NCI-H345 (cell line): ENCODE data around the gene TMUB1.
"Not testable (repeated sequence)": the region's sequence is repeated elsewhere in the genome, so short reads cannot be mapped to it uniquely, and the experiment has no call there.

Experiments used
- DNase-seq: peaks from one replicate; lab custom pipeline; 2025; lab: John Stamatoyannopoulos, UW

TMUB1 gene

GRCh38 chr7:151048911-151049463, 34.3 kb downstream of the TMUB1 start:
- no peak for DNase-seq

- no peak for DNase-seq
These were observed 35.1 kb downstream of the TMUB1 start, which contains the start of gene ASIC3 for GRCh38 chr7:151047976-151048815. ASIC3 (plus strand) TSS chr7:151048531; CDS start chr7:151048886, 355 bp downstream.

DNA sequence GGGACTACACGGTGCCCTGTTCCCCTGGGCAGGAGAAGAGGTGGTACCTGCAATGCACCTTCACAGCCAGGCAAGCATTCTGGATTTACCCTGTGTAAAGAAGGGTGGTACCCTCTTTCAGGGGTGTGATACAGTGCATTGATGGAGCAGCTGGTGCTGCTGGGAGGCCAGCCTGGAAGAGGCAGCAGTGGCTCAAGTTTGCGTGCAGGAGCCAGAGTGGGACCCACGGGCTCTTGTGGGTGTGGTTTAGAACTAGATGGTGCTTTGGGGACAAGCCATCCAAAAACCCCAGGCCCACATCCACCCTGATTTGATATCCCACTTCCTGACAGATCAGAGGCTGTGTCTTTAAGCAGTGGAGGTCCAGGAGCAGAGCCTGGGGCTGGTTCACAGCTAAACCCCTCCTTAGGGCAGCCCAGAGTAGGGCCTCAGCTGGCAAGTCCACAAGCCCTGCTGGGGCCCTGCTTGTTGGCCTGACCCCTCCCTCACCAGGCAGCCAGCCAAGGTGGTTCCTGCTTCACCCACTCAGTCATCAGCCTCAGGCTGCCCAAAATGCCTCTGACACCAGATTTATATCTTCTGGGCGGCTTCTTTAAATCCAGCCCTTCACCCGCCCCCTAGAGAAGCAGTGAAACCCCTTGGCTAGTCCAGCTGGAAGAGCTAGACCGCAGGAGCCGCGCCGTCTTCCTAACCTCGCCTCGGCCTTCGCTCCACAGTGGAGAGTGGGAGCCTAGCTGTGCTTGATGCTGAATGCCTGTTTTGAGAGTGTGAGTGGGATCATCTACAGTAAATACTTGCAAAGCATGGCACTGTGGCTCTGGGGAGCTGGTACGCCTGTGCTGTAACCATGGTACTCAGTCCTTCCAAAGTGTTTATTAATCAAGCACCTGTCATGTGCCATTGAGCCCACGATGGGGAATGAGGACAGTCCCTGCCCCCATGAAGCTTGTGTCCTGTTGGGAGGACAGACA, 36.4 kb downstream of the TMUB1 start:
- DNase-seq: no peak

GRCh38 chr7:151045967-151046366, 37.3 kb downstream of the TMUB1 start:
- no peak for DNase-seq

DNA sequence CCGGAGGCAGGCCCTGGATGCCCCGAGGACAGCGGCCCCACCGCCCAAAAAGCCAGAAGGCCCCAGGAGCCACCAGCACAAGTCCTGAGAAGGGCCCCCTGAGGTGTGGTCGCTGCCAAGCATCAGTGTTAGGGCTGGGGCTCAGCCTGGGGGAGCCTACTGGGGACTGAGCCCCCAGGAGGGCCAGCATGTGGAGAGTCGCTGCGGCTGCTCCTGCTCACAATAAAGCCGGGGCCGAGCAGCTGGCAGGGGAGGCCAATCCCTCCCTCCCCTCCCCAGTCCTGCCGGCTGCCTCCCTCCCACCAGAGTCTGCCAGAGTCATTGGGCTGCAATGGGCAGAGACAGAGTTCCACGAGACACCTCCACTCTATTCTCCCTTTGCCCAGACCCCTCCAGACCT, 38.0 kb downstream of the TMUB1 start:
- no peak for DNase-seq

DNA sequence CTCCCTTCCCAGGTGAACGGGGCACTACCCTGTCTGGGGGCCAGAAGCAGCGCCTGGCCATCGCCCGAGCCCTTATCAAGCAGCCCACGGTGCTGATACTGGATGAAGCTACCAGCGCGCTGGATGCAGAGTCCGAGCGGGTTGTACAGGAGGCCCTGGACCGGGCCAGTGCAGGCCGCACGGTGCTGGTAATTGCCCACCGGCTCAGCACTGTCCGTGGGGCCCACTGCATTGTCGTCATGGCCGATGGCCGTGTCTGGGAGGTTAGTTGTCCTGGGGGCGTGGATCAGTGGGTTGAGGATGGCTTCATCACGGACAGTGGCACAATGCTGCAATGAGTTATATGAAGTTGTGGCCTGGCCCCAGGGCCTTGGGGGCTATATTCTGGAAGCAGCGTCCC, 39.3 kb downstream of the TMUB1 start:
- no peak for DNase-seq

DNA sequence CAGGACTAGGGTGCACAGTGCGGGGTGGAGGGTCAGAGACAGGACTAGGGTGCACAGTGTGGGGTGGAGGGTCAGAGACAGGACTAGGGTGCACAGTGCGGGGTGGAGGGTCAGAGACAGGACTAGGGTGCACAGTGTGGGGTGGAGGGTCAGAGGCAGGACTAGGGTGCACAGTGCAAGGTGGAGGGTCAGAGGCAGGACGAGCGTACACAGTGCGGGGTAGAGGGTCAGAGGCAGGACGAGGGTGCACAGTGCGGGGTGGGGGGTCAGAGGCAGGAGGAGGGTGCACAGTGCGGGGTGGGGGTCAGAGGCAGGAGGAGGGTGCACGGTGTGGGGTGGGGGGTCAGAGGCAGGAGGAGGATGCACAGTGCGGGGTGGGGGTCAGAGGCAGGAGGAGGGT, 39.8 kb downstream of the TMUB1 start:
- DNase-seq: not testable (repeated sequence)

DNA sequence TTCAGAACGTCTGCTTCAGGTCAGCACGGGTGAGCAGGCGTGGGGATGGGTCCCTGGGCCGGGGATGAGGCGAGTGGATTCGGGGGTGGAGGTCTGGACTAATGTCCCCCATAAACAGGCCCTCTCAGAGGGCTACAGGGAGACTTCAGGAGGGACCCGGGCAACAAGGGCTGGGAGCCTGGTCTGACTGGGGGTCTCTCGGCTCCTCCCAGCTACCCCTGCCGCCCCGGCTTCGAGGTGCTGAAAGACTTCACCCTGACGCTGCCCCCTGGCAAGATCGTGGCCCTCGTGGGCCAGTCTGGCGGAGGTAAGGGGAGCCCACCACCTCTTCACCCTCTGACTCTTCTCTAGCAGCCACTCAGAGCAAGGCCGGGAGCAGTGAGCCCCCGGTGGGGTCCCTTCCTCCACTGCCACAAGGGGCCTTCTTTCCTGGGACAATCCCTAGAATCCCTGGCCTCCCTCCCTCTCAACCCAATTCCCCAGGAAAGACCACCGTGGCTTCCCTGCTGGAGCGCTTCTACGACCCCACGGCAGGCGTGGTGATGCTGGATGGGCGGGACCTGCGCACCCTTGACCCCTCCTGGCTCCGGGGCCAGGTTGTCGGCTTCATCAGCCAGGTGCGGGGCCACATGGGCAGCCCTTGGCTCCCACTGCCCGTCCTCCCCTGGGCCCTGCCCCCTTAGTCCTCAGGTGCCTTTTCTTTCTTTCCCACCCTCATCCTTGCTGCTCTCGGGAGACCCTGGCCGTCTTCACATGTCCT, 42.5 kb downstream of the TMUB1 start:
- DNase-seq: no peak

- no peak for DNase-seq
These were observed 43.3 kb downstream of the TMUB1 start for GRCh38 chr7:151039850-151040548.

- peak; percentile 26 for DNase-seq
These were observed 44.1 kb downstream of the TMUB1 start for GRCh38 chr7:151038951-151039849.

DNA sequence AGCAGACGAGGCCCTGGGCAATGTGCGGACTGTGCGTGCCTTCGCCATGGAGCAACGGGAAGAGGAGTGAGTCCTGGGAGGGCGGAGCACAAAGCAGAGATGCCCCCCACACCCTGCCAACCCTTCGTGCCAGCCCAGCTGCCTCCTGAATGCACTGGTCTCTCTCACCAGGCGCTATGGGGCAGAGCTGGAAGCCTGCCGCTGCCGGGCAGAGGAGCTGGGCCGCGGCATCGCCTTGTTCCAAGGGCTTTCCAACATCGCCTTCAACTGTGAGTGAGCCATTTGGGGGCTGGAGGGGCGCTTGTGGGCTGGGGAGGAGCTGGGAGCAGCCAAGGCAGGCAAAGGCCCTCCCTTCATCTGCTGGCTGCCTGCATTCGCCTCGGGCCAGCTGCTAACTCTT, 47.4 kb downstream of the TMUB1 start:
- no peak for DNase-seq

GRCh38 chr7:151035026-151035717, 48.1 kb downstream of the TMUB1 start:
- DNase-seq: no peak

GRCh38 chr7:151034312-151035025, 48.8 kb downstream of the TMUB1 start:
- DNase-seq: no peak

DNA sequence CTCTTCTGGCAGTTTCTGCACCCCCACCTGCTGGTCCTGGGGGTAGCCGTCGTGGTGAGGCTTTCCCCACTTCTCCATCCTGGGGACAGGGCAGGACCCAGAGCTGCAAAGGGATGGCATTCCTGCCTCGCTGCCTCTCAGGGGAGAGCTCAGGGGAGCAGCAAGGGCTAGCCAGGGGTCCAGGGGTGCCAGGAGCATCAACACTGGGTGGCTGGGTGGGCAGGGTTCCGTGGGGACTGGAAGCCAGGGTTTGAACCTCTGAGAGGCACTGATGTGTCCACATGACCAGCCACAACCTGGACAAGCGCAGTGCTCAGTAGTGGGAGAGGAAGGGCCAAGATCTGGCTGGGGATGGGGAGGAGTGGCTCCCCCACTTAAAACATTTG, 49.4 kb downstream of the TMUB1 start:
- DNase-seq: no peak

DNA sequence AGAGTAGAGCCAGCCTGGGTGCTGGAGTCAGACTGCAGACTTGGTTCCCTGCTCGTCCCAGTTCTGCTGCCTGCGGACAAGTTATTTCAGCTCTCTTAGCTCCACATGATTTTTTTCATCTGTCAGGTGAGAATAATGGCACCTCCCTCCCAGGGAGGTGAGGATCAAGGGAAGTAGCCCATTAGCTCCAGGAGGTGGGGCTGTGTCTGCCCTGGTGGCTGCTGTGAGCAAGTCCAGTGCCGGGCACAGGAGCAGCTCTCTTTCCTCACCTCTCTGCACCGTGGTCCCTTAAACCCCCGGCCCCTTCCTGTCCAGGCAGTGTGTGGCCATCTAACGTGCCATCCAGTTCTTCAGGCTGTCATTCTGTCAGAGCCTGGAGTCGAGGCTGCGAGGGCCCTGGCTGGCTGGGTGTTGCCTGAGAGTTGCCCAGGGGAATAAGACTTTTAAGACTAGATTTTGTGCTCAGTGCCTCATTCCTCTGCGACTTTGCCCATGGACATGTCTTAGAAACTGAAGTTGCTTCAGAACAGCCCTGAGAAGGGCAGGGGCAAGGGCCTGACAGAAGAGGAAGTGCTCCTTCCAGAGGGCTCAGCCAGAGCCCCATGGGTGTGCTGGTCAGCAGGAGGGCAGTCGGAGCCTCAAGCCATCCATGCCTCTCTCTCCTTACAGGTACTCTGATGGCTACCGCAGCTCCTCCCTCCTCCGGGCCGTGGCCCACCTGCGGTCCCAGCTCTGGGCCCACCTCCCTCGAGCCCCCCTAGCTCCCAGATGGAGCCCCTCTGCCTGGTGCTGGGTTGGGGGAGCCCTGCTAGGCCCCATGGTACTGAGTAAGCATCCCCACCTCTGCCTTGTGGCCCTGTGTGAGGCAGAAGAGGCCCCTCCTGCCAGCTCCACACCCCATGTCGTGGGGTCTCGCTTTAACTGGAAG, 50.1 kb downstream of the TMUB1 start:
- no peak for DNase-seq
